Endometrial microvascular endothelial cells (primary cell): ENCODE data around the gene CTSO. TPM values are rescaled to one million over a fixed set of nuclear protein-coding genes. Genes with fewer than 3 reads are reported as not detected.
"Not testable (repeated sequence)": the region's sequence is repeated elsewhere in the genome, so short reads cannot be mapped to it uniquely, and the experiment has no call there.

Experiments
- in situ Hi-C: cut with HindIII; loops from 2 replicates; pipeline ENCODE4 v1.10.0; 2017; ENCODE audit warnings: low sequenced_read_pairs, low pct_unique_long_range_greater_than_20kb; ENCODE audit errors: inconsistent ontology term
- total RNA-seq: library from RNA; depleted of rRNA; stranded (reverse); fragments of >200 nt; gene quantifications from one replicate; pipeline ENCODE4 v1.2.3, GENCODE V29; 2015; ENCODE audit errors: inconsistent ontology term

The CTSO gene
- total RNA-seq, 1 donor from 2014 or later, result 11.5 TPM

- in situ Hi-C loops, result no loop called here
Measured at GRCh38 chr4:155914782-155915181, 38.9 kb downstream of the CTSO start.

- in situ Hi-C loops, result no loop called here
Measured at GRCh38 chr4:155911905-155912304, 41.8 kb downstream of the CTSO start.

- in situ Hi-C loops, result no loop called here
Measured at GRCh38 chr4:155909615-155910226, 43.9 kb downstream of the CTSO start.

GRCh38 chr4:155908187-155909139 is 45.2 kb downstream of the CTSO start:
- in situ Hi-C loops, result no loop called here

- in situ Hi-C loops, result no loop called here
Measured at GRCh38 chr4:155907556-155907955, 46.1 kb downstream of the CTSO start.

- in situ Hi-C loops, result no loop called here
Measured at GRCh38 chr4:155906554-155907247, 47.0 kb downstream of the CTSO start.

GRCh38 chr4:155904331-155904730 is 49.3 kb downstream of the CTSO start:
- in situ Hi-C loops, result no loop called here

- in situ Hi-C loops, result no loop called here
Measured at GRCh38 chr4:155903453-155903852, 50.2 kb downstream of the CTSO start, which contains the start of gene TDO2. Gene TDO2, plus strand, starts transcription at chr4:155903696. Its CDS starts 63 bp downstream, at chr4:155903759.

GRCh38 chr4:155901013-155901412 is 52.7 kb downstream of the CTSO start:
- in situ Hi-C loops, result no loop called here

GRCh38 chr4:155900381-155900780 is 53.3 kb downstream of the CTSO start:
- in situ Hi-C loops, result no loop called here

- in situ Hi-C loops, result no loop called here
Measured at GRCh38 chr4:155899891-155900290, 53.8 kb downstream of the CTSO start.

- in situ Hi-C loops, result not testable (repeated sequence)
Measured at GRCh38 chr4:155898371-155898770, 55.3 kb downstream of the CTSO start.

GRCh38 chr4:155891058-155891457 is 62.6 kb downstream of the CTSO start:
- in situ Hi-C loops, result no loop called here

- in situ Hi-C loops, result no loop called here
Measured at GRCh38 chr4:155889946-155890345, 63.7 kb downstream of the CTSO start.

GRCh38 chr4:155889031-155889793 is 64.5 kb downstream of the CTSO start:
- in situ Hi-C loops, result no loop called here

- in situ Hi-C loops, result no loop called here
Measured at GRCh38 chr4:155887847-155888570, 65.7 kb downstream of the CTSO start.

- in situ Hi-C loops, result no loop called here
Measured at GRCh38 chr4:155887045-155887444, 66.6 kb downstream of the CTSO start.

GRCh38 chr4:155885666-155886065 is 68.0 kb downstream of the CTSO start:
- in situ Hi-C loops, result no loop called here
